Glutamatergic neuron (in vitro differentiated cells): ENCODE measurements around the gene DAPK3. TPM values are rescaled to one million over a fixed set of nuclear protein-coding genes. Genes with fewer than 3 reads are reported as not detected.

Experiments used
- DNase-seq: peaks from one replicate; pipeline ENCODE4 v3.0.0; 2022
- H3K27ac Mint-ChIP-seq: one replicate; pipeline ENCODE4 v1.8.0; 2020; ENCODE audit warnings: mild to moderate bottlenecking, mixed read lengths, inconsistent platforms; ENCODE audit not compliant: unreplicated experiment
- H3K27me3 Mint-ChIP-seq: one replicate; pipeline ENCODE4 v1.8.0; 2020; ENCODE audit warnings: mild to moderate bottlenecking, moderate library complexity, mixed read lengths, inconsistent platforms; ENCODE audit not compliant: unreplicated experiment
- H3K36me3 Mint-ChIP-seq: one replicate; pipeline ENCODE4 v1.8.0; 2020; ENCODE audit warnings: mild to moderate bottlenecking, mixed read lengths, inconsistent platforms; ENCODE audit not compliant: unreplicated experiment
- H3K4me1 Mint-ChIP-seq: one replicate; pipeline ENCODE4 v1.8.0; 2020; ENCODE audit warnings: mild to moderate bottlenecking, low read depth, mixed read lengths, inconsistent platforms; ENCODE audit not compliant: unreplicated experiment
- H3K4me3 Mint-ChIP-seq: one replicate; pipeline ENCODE4 v1.8.0; 2020; ENCODE audit warnings: mild to moderate bottlenecking, mixed read lengths, inconsistent platforms; ENCODE audit not compliant: unreplicated experiment
- H3K9me3 Mint-ChIP-seq: one replicate; pipeline ENCODE4 v1.8.0; 2020; ENCODE audit warnings: mild to moderate bottlenecking, moderate library complexity, mixed read lengths, inconsistent platforms; ENCODE audit not compliant: unreplicated experiment
- CTCF ChIP-seq: fragments of 200-600 bp; sonication (generic); IDR thresholded peaks from one replicate; pipeline ENCODE4 v1.5.0; 2021; ENCODE audit not compliant: partially characterized antibody, unreplicated experiment
- total RNA-seq: library from RNA; stranded (reverse); fragmentation: NEBNext Ultra II Directional; extraction: Animal tissue kit (Norgen Biotek cat#: 25700); gene quantifications from one replicate; pipeline ENCODE4 v1.2.1, GENCODE V29; 2021; ENCODE audit not compliant: unreplicated experiment

The DAPK3 gene
- total RNA-seq, 1 donor from 2014 or later, result 221 TPM

- Mint-ChIP-seq H3K27me3 (no peaks in the 10 kb centered on the region), H3K36me3 (no peaks in the 10 kb centered on the region), H3K4me1 (peaks cover 9% of the 10 kb centered on the region), H3K4me3 (no peak overlapping the region), H3K27ac (no peak overlapping the region), H3K9me3 (peaks cover 9% of the 10 kb centered on the region)
- no peak for TF ChIP-seq CTCF
- DNase-seq, result no peak
These were observed 24.7 kb upstream of the DAPK3 start for GRCh38 chr19:3995607-3996006.

- Mint-ChIP-seq H3K4me1 (peaks cover 8% of the 10 kb centered on the region), H3K36me3 (no peaks in the 10 kb centered on the region), H3K4me3 (peak overlapping the region; percentile 73), H3K9me3 (peaks cover 6% of the 10 kb centered on the region), H3K27me3 (peaks cover 3% of the 10 kb centered on the region), H3K27ac (peak overlapping the region; percentile 73)
- no peak for TF ChIP-seq CTCF
- DNase-seq, result no peak
These were observed 19.9 kb upstream of the DAPK3 start for GRCh38 chr19:3990815-3991117.

GRCh38 chr19:3987619-3988371, 16.9 kb upstream of the DAPK3 start:
- peak overlapping the region; percentile 38 for H3K27ac Mint-ChIP-seq
- H3K27me3 Mint-ChIP-seq, result peaks cover 7% of the 10 kb centered on the region
- H3K9me3 Mint-ChIP-seq, result peaks cover 22% of the 10 kb centered on the region
- H3K4me3 Mint-ChIP-seq, result peak overlapping the region; percentile 58
- peak; percentile 85 for DNase-seq
- H3K36me3 Mint-ChIP-seq, result no peaks in the 10 kb centered on the region
- peaks cover 18% of the 10 kb centered on the region for H3K4me1 Mint-ChIP-seq
- TF ChIP-seq CTCF, result peak; percentile 88

- peak overlapping the region; percentile 98 for H3K4me3 Mint-ChIP-seq
- peak overlapping the region; percentile 56 for H3K27ac Mint-ChIP-seq
- H3K9me3 Mint-ChIP-seq, result peaks cover 22% of the 10 kb centered on the region
- H3K4me1 Mint-ChIP-seq, result peaks cover 18% of the 10 kb centered on the region
- H3K36me3 Mint-ChIP-seq, result no peaks in the 10 kb centered on the region
- no peak for TF ChIP-seq CTCF
- H3K27me3 Mint-ChIP-seq, result peaks cover 8% of the 10 kb centered on the region
- DNase-seq, result no peak
These were observed 15.6 kb upstream of the DAPK3 start for GRCh38 chr19:3986260-3987041.
